Activated CD4-positive, alpha-beta T cell treated with anti-CD3 and anti-CD28 coated beads for 36 hours (primary cell): Measurements from ENCODE around the gene CDH4. TPM values are rescaled to one million over a fixed set of nuclear protein-coding genes. Genes with fewer than 3 reads are reported as not detected.

Experiments used
- ATAC-seq: fragments of 200-7000 bp; cut with Tn5 transposase; one replicate; pipeline ENCODE4 v1.10.0; 2021; ENCODE audit warnings: mild to moderate bottlenecking, moderate library complexity
- CTCF ChIA-PET: fragments of 350-600 bp; sonication (Branson Sonifier 250); formaldehyde crosslinking; loops from one replicate; lab custom pipeline; 2021; ENCODE audit warnings: antibody characterized with exemption; lab: Charles Lee
- POLR2A ChIA-PET: fragments of 350-600 bp; sonication (Branson Sonifier 250); formaldehyde crosslinking; loops from one replicate; lab custom pipeline; 2021; ENCODE audit warnings: antibody characterized with exemption, inconsistent platforms; lab: Charles Lee
- DNase-seq: peaks from one replicate; pipeline ENCODE4 v3.0.0-alpha.2; 2020
- H3K27ac Mint-ChIP-seq: one replicate; pipeline ENCODE4 v1.8.0; 2021; ENCODE audit warnings: mixed read lengths
- H3K27me3 Mint-ChIP-seq: one replicate; pipeline ENCODE4 v1.8.0; 2021; ENCODE audit warnings: mixed read lengths
- H3K36me3 Mint-ChIP-seq: one replicate; pipeline ENCODE4 v1.8.0; 2021; ENCODE audit warnings: low read depth, mixed read lengths
- H3K4me1 Mint-ChIP-seq: one replicate; pipeline ENCODE4 v1.8.0; 2021; ENCODE audit warnings: mixed read lengths
- H3K4me3 Mint-ChIP-seq: one replicate; pipeline ENCODE4 v1.8.0; 2021; ENCODE audit warnings: mild to moderate bottlenecking, moderate library complexity, mixed read lengths
- H3K9me3 Mint-ChIP-seq: one replicate; pipeline ENCODE4 v1.8.0; 2021; ENCODE audit warnings: low read depth, mixed read lengths
- intact Hi-C, 2 experiments: fragments of 100-400 bp; cut with DNase I in 1 of 2; cut with micrococcal nuclease in 1 of 2; formaldehyde crosslinking; loops; one replicate each; pipeline versions ENCODE4 v1.14.2 to v1.15.1; 2022 to 2024; cut with DNase I, micrococcal nuclease
- total RNA-seq, 2 experiments: library from RNA; stranded (reverse); gene quantifications; one replicate each; pipeline ENCODE4 v1.2.3, GENCODE V29; 2021

Gene CDH4
- total RNA-seq, 2 experiments from 2014 or later = not detected

DNA sequence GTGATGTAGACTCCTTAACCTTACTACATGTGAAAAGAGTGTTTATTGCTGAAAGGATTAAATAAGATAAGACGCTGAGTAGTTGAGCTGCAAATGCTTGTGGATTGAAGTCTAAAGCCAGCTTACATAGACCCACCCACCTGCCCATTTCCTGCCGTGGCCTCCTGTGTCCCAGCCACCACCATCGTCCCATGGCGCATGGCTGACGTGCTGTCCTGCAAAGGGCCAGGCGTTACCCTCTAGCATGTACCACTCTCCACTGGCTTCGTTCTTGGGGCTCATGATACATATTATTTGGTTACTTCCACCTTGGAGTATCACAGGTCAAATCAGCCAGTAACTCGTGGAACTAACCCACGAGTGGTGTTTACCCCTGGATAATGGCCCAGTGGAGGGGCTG, 181.8 kb downstream of the CDH4 start:
- DNase-seq = no peak
- H3K27me3 Mint-ChIP-seq = peaks cover 11% of the 10 kb centered on the region
- no peak overlapping the region for H3K4me3 Mint-ChIP-seq
- no peak for ATAC-seq
- no peaks in the 10 kb centered on the region for H3K4me1 Mint-ChIP-seq
- no peaks in the 10 kb centered on the region for H3K36me3 Mint-ChIP-seq
- H3K27ac Mint-ChIP-seq = no peak overlapping the region
- H3K9me3 Mint-ChIP-seq = no peaks in the 10 kb centered on the region
- ChIA-PET CTCF (no interaction called here), POLR2A (no interaction called here)
- intact Hi-C loops = no loop called here

DNA sequence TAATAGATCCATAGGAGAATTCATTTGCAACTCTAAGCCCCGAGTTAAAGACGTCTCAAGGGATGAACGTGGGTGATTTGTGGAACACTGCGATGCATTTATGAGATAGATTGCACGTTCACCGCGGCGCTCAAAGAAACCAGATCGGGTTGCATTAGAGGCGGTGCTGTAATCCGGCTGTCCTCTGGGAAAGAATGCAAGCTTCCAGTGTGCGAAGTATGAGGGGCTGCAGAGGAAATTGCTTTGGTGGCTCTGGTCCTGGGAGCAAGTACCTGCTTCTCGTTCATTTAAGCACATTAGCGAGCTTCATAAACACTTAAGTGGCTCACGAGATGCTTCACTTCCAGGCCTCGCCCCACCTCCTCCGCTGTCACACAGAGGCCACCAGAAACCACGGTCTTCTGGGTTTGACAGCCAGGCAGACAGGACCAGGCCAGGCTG, 182.3 kb downstream of the CDH4 start:
- POLR2A ChIA-PET = no interaction called here

GRCh38 chr20:61435184-61435822, 183.2 kb downstream of the CDH4 start:
- intact Hi-C loops = no loop called here
- POLR2A ChIA-PET = no interaction called here
- peaks cover 11% of the 10 kb centered on the region for H3K27me3 Mint-ChIP-seq
- CTCF ChIA-PET = no interaction called here
- no peak overlapping the region for H3K27ac Mint-ChIP-seq
- no peaks in the 10 kb centered on the region for H3K36me3 Mint-ChIP-seq
- no peak overlapping the region for H3K4me3 Mint-ChIP-seq
- DNase-seq (no peak), ATAC-seq (no peak)
- H3K4me1 Mint-ChIP-seq = no peaks in the 10 kb centered on the region
- no peaks in the 10 kb centered on the region for H3K9me3 Mint-ChIP-seq

More for the DNA sequence above, 182.3 kb downstream of the CDH4 start:
- Mint-ChIP-seq H3K27ac (no peak overlapping the region), H3K9me3 (no peaks in the 10 kb centered on the region), H3K4me3 (no peak overlapping the region), H3K4me1 (no peaks in the 10 kb centered on the region), H3K36me3 (no peaks in the 10 kb centered on the region), H3K27me3 (peaks cover 11% of the 10 kb centered on the region)
- DNase-seq (no peak), ATAC-seq (no peak)
- intact Hi-C loops = no loop called here
- CTCF ChIA-PET = no interaction called here

- Mint-ChIP-seq H3K9me3 (no peaks in the 10 kb centered on the region), H3K4me1 (no peaks in the 10 kb centered on the region), H3K27me3 (peaks cover 11% of the 10 kb centered on the region), H3K27ac (no peak overlapping the region), H3K4me3 (no peak overlapping the region), H3K36me3 (no peaks in the 10 kb centered on the region)
- DNase-seq = no peak
- no peak for ATAC-seq
- POLR2A ChIA-PET = no interaction called here
- intact Hi-C loops = no loop called here
- CTCF ChIA-PET = no interaction called here
Measured at GRCh38 chr20:61435823-61436220, 183.8 kb downstream of the CDH4 start.

DNA sequence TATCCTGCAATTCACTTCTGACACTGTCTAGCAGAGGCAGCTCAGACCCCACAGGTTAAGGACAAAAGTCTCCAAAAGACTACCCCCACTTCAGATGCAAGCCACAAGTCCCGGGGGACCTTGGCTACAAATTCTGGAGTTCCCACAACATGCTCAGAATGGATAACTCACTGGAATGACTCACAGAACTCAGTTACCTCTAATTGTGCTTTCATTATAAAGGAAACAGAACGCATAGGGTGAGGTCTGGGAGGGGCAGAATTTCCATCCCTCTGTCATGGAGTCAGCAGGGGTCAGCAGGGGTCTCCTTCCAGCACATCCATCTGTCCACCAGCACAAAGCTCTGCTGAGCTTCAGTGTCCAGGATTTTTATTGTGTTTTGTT, 184.2 kb downstream of the CDH4 start:
- H3K27ac Mint-ChIP-seq = no peak overlapping the region
- H3K36me3 Mint-ChIP-seq = no peaks in the 10 kb centered on the region
- no peaks in the 10 kb centered on the region for H3K9me3 Mint-ChIP-seq
- CTCF ChIA-PET = interaction anchor here (0.6 kb wide), 1 partner anchor 966 kb away, joined by 3 read pairs; no protein-coding TSS in a partner anchor
- intact Hi-C loops = no loop called here
- no peaks in the 10 kb centered on the region for H3K4me1 Mint-ChIP-seq
- DNase-seq (no peak), ATAC-seq (no peak)
- POLR2A ChIA-PET = no interaction called here
- H3K27me3 Mint-ChIP-seq = peaks cover 11% of the 10 kb centered on the region
- no peak overlapping the region for H3K4me3 Mint-ChIP-seq

DNA sequence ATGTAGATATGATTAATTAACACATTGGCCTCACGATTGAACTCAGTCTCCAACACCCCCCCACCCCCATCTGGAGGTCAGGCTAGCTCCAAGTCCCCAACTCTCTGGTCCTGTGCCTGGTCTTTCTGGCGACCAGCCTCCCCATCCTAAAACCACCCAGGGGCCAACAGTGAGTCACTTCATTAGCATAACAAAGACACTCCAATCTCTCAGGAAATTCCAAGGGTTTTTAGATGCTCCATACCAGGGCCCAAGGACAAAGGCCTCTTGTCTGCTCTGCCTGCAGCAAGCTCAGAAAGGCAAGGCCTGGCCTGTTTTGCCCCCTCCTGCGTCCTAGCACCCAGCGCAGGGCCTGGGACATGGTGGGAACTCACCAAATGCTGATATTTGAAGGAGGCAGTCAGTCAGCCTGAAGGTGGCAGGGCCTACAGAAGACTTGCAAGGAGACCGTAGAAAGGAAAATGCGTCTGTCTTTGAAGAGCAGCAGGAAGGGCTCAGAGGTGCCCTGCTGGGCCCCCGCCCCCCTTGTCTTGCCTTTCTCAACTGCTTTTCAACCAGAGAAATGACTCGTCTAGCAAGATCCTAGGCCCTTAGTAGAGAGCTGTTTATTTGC, 184.7 kb downstream of the CDH4 start:
- Mint-ChIP-seq H3K9me3 (no peaks in the 10 kb centered on the region), H3K27ac (no peak overlapping the region), H3K27me3 (peaks cover 11% of the 10 kb centered on the region), H3K4me3 (no peak overlapping the region), H3K4me1 (no peaks in the 10 kb centered on the region), H3K36me3 (no peaks in the 10 kb centered on the region)
- ATAC-seq = no peak
- DNase-seq = no peak
- intact Hi-C loops = no loop called here
- ChIA-PET POLR2A (no interaction called here), CTCF (interaction anchor here (0.6 kb wide), 1 partner anchor 966 kb away, joined by 3 read pairs; no protein-coding TSS in a partner anchor)

GRCh38 chr20:61437280-61438206, 185.5 kb downstream of the CDH4 start:
- Mint-ChIP-seq H3K4me3 (no peak overlapping the region), H3K27me3 (peaks cover 11% of the 10 kb centered on the region), H3K9me3 (no peaks in the 10 kb centered on the region), H3K27ac (no peak overlapping the region), H3K4me1 (no peaks in the 10 kb centered on the region), H3K36me3 (no peaks in the 10 kb centered on the region)
- intact Hi-C loops = no loop called here
- CTCF ChIA-PET = no interaction called here
- POLR2A ChIA-PET = no interaction called here
- ATAC-seq (no peak), DNase-seq (no peak)

DNA sequence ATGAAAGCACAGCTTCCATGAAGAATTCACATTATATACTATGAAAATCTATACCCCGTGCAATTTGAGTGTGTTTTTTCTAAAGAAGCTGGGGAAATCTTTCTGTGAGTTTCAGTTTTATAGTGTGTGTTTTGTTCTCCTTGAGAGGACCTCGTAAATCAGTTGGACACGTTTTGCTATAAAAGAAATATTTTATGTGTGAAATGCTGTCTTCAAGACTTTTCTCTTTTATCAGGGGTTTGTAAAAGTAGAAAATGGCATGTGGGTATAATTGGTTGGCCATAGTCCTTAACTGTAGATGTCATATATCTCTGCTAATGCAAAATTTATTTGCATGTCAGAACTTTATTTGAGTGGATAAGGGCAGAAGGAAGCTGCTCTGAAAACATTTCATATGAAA, 186.2 kb downstream of the CDH4 start:
- POLR2A ChIA-PET = no interaction called here
- peaks cover 11% of the 10 kb centered on the region for H3K27me3 Mint-ChIP-seq
- H3K9me3 Mint-ChIP-seq = no peaks in the 10 kb centered on the region
- H3K4me1 Mint-ChIP-seq = no peaks in the 10 kb centered on the region
- CTCF ChIA-PET = no interaction called here
- H3K36me3 Mint-ChIP-seq = no peaks in the 10 kb centered on the region
- H3K4me3 Mint-ChIP-seq = no peak overlapping the region
- no peak overlapping the region for H3K27ac Mint-ChIP-seq
- intact Hi-C loops = no loop called here
- no peak for ATAC-seq
- no peak for DNase-seq

DNA sequence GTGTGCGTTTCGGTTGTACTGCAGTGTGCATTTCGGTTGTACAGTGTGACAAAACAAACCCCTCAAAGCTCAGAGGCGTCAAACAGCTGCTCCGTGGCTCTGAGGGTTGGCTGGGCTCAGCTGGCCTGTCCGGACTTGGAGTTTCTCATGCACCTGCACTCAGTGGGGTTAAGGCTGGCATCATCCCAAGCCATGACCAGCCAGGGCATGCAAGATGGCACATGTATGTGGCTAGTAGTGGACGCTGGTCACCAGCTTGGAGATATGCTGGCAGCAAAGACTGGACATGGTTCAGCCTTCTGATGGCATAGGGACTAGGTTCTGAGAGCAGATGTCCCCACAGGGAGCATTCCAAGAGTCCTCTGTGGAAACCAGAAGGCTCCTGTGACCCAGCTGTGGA, 187.2 kb downstream of the CDH4 start:
- Mint-ChIP-seq H3K4me1 (no peaks in the 10 kb centered on the region), H3K36me3 (no peaks in the 10 kb centered on the region), H3K27me3 (peaks cover 11% of the 10 kb centered on the region), H3K27ac (no peak overlapping the region), H3K4me3 (no peak overlapping the region), H3K9me3 (no peaks in the 10 kb centered on the region)
- intact Hi-C loops = no loop called here
- DNase-seq = no peak
- ATAC-seq = no peak
- ChIA-PET POLR2A (no interaction called here), CTCF (no interaction called here)

DNA sequence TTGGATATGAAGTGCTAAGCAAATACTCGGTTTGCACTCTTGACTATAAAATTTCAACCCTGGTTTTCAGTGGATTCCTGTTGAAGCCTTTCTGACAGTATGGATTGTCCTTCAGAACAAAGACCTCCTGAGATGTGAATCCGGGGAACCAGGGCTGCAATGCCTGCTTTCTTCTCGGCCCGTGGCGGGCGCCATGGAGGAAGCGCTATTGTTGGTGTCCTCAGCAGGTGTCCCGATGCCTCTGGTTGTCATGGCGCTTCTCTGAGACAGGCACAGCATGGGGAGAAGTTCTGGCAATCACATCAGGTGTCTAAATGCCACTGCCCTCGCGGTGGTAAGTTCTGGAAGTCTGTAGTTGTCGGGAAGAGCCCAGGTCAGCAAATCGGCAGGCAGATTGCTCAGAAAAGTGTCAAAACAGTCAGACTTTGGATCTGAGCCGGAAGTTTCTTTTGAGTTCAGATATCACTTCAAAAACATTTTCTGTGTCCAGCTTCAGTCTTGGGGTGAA, 188.5 kb downstream of the CDH4 start:
- H3K4me3 Mint-ChIP-seq = no peak overlapping the region
- H3K27ac Mint-ChIP-seq = no peak overlapping the region
- no peaks in the 10 kb centered on the region for H3K36me3 Mint-ChIP-seq
- no peaks in the 10 kb centered on the region for H3K9me3 Mint-ChIP-seq
- H3K4me1 Mint-ChIP-seq = no peaks in the 10 kb centered on the region
- peaks cover 11% of the 10 kb centered on the region for H3K27me3 Mint-ChIP-seq
- no peak for DNase-seq
- ATAC-seq = no peak
- POLR2A ChIA-PET = no interaction called here
- intact Hi-C loops = no loop called here
- CTCF ChIA-PET = no interaction called here

GRCh38 chr20:61441537-61441936, 189.5 kb downstream of the CDH4 start:
- ChIA-PET CTCF (no interaction called here), POLR2A (no interaction called here)
- Mint-ChIP-seq H3K27me3 (peaks cover 6% of the 10 kb centered on the region), H3K9me3 (no peaks in the 10 kb centered on the region), H3K36me3 (no peaks in the 10 kb centered on the region), H3K27ac (no peak overlapping the region), H3K4me3 (no peak overlapping the region), H3K4me1 (no peaks in the 10 kb centered on the region)
- intact Hi-C loops = no loop called here
- ATAC-seq = no peak
- DNase-seq = no peak
